Activated CD4-positive, alpha-beta T cell treated with anti-CD3 and anti-CD28 coated beads, Interleukin-2, amount 50 U/mL, for 4 hours (primary cell): ENCODE measurements around the gene LUC7L2.
"Not testable (repeated sequence)": the region's sequence is repeated elsewhere in the genome, so short reads cannot be mapped to it uniquely, and the experiment has no call there.

Source experiments
- DNase-seq, 2 experiments: peaks; one replicate each; pipeline ENCODE4 v3.0.0-alpha.2; 2020

LUC7L2 gene

DNA sequence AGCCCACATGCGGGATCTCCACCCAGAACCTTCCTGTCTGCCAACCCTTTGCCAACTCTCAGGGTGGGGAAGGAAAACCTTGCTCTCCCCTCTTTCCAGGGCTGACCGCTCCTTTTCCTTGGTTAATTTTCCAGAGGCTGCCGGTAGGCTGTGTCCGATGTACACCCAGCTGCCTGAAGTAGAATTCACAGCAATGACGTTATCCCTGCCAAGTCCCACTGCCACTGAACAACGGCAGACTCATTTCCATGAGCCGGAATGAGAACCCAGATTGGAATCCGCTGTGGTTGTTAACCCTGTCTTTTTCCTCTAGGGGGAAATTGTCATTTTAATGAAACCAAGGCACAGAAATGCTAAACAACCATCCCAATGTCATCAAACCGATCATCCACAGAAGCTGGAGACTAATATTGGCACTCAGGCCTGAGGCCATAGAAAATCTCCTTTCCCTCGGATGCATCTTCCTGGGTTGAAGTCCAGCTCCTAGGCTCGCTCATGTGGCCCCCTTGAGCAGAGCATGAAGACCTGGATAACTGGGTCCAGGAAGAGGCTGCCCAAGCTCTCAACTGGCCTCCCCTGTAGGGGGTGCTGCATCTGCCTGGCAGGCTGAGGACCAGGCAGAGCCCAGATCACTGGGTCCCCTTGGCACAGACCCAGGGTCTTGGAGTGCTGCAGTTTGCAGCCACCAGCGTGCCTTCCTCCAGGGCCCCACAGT, 93.4 kb downstream of the LUC7L2 start:
- no peak for DNase-seq

- DNase-seq: no peak
Observed at GRCh38 chr7:139453673-139454321, 94.1 kb downstream of the LUC7L2 start.

GRCh38 chr7:139455789-139456188, 96.1 kb downstream of the LUC7L2 start:
- no peak for DNase-seq

- no peak for DNase-seq
Observed at GRCh38 chr7:139456511-139456910, 96.8 kb downstream of the LUC7L2 start.

DNA sequence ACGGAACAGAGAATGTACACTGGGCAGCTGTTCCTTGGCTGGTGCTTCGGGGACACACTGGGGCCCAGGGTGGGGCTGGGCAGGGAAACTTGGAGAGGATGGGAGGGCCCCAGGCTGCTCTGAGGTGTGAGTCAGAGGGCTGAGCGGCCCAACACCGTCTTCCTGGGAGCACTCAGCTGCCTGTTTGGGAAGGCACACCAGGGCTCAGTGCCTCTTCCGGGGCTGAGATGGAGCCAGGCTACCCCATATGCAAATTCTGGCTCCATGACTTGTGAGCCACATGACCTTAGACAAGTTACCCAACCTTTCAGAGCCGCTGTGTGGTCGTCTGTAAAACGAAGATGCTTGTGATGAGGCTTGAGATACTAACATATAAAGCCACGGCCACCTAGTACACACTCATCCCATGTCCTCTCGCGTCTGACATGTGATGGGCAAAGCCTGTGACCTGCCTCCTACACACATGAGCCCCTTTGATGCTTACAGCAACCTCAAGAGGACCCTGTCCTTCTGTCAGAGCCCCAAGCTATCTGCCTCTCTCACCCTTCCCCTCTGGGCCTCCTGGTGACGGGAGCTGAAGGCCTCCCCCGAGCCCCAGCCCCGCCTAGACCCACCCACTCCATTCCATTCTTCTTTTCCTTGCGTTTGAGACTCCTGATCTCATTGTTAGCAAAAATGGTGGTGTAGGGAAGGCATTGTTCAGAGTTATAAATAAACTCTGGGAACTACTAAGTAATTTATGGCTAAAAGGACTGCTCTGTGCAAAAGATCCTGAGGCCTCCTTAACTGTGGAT, 97.7 kb downstream of the LUC7L2 start:
- no peak for DNase-seq

- DNase-seq: not testable (repeated sequence)
Observed at GRCh38 chr7:139463421-139463820, 103.7 kb downstream of the LUC7L2 start.

DNA sequence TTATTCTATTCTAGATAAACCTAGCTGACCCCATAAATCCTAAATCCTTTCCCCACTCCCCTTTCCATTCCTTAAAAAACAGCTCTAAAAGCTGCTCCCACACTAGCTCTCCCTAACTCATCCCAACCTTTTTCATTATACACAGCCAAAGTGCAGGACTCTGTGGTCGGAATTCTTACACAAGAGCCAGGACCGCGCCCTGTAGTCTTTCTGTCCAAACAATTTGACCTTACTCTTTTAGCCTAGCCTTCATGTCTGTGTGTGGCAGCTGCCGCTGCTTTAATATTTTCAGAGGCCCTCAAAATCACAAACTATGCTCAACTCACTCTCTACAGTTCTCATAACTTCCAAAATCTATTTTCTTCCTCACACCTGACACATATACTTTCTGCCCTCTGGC, 104.8 kb downstream of the LUC7L2 start:
- not testable (repeated sequence) for DNase-seq

DNA sequence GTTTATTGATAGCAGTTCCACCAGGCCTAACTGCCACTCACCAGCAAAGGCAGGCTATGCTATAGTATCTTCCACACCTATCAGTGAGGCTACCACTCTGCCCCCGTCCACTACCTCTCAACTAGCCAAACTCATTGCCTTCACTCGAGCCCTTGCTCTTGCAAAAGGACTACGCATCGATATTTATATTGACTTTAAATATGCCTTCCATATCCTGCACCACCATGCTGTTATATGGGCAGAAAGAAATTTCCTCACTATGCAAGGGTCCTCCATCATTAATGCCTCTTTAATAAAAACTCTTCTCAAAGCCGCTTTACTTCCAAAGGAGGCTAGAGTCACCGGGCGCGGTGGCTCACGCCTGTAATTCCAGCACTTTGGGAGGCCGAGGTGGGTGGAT, 105.4 kb downstream of the LUC7L2 start:
- DNase-seq: not testable (repeated sequence)

DNA sequence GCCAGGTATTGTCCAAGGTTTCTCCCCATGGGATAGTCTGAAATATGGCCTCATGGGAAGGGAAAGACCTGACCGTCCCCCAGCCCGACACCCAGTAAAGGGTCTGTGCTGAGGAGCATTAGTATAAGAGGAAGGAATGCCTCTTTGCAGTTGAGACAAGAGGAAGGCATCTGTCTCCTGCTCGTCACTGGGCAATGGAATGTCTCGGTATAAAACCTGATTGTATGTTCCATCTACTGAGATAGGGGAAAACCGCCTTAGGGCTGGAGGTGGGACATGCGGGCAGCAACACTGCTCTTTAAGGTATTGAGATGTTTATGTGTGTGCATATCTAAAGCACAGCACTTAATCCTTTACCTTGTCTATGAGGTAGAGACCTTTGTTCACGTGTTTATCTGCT, 108.0 kb downstream of the LUC7L2 start:
- not testable (repeated sequence) for DNase-seq

- DNase-seq: not testable (repeated sequence)
Observed at GRCh38 chr7:139468281-139468680, 108.6 kb downstream of the LUC7L2 start.

- DNase-seq: no peak
Observed at GRCh38 chr7:139471740-139472353, 112.2 kb downstream of the LUC7L2 start.
